Uterus (tissue), 2 donors: Measurements from ENCODE around the gene PARD6A.

Experiments used
- CTCF ChIP-seq, 4 experiments: fragments of 200-600 bp in 2 of 4; fragments of 450-650 bp in 2 of 4; sonication (generic) in 2 of 4; IDR thresholded peaks; one replicate each; pipeline ENCODE4 v1.5.1; 2016 to 2019; ENCODE audit warnings: antibody characterized with exemption in 4 of 4, mild to moderate bottlenecking in 2 of 4, moderate library complexity in 1 of 4
- POLR2A ChIP-seq, 2 donors: fragments of 450-650 bp; IDR thresholded peaks; one replicate each; pipeline ENCODE4 v1.6.1; 2016; ENCODE audit warnings: antibody characterized with exemption in 2 of 2, mild to moderate bottlenecking in 1 of 2, moderate library complexity in 1 of 2

- TF ChIP-seq POLR2A (IDR thresholded peaks at IDR 0.05) (no peak), CTCF (IDR thresholded peaks at IDR 0.05) (no peak)
Measured at GRCh38 chr16:67647681-67648080, 13.1 kb upstream of the PARD6A start.
